Endothelial cell of umbilical vein (primary cell): ENCODE results near the gene RNF144B. TPM values are rescaled to one million over a fixed set of nuclear protein-coding genes. Genes with fewer than 3 reads are reported as not detected.

Experiments
- BruUV-seq: library from RNA; stranded (reverse); fragments of 400-500 nt; replicated peaks from 2 replicates; lab custom pipeline; 2021; lab: Mats Ljungman, UMichigan
- CTCF ChIA-PET: fragments of 300-600, 350-600 bp; sonication (Branson Sonifier 250); formaldehyde crosslinking; loops from one replicate; lab custom pipeline; 2021; ENCODE audit warnings: antibody characterized with exemption, inconsistent platforms; lab: Charles Lee
- POLR2A ChIA-PET: fragments of 300-600, 350-600 bp; sonication (Branson Sonifier 250); formaldehyde crosslinking; loops from one replicate; lab custom pipeline; 2021; ENCODE audit warnings: antibody characterized with exemption, inconsistent platforms; lab: Charles Lee
- DNase-seq: peaks from one replicate; pipeline ENCODE4 v3.0.0-alpha.2; 2011; ENCODE audit warnings: low read depth, low spot score
- FAIRE-seq: peaks from 2 replicates; lab custom pipeline; 2011; peaks lifted over from hg19 to GRCh38; lab: Jason Lieb, UNC
- H2AFZ ChIP-seq: 2 replicates; pipeline ENCODE4 v1.6.0; 2012; ENCODE audit warnings: low read depth, low read length, control low read depth, inconsistent platforms
- H3K27ac ChIP-seq: 2 replicates; pipeline ENCODE4 v1.5.1; 2011; ENCODE audit warnings: low read depth, mild to moderate bottlenecking, control low read depth, low read length, moderate library complexity; ENCODE audit not compliant: insufficient read depth
- H3K27me3 ChIP-seq, 2 experiments: 2 replicates each; pipeline versions ENCODE4 v1.6.0 to v1.6.1; 2011; ENCODE audit warnings: low read length in 2 of 2, mixed read lengths in 1 of 2; ENCODE audit not compliant: control insufficient read depth in 2 of 2, insufficient read depth in 2 of 2
- H3K36me3 ChIP-seq, 2 experiments: 2 replicates in 1 of 2; 3 replicates in 1 of 2; pipeline ENCODE4 v1.5.1; 2011; ENCODE audit warnings: low read length in 2 of 2, mild to moderate bottlenecking in 1 of 2, moderate library complexity in 1 of 2; ENCODE audit not compliant: control insufficient read depth in 2 of 2, insufficient read depth in 2 of 2; ENCODE audit errors: extremely low read depth in 1 of 2
- H3K4me1 ChIP-seq: 3 replicates; pipeline ENCODE4 v1.5.1; 2011; ENCODE audit warnings: mild to moderate bottlenecking, low read length; ENCODE audit not compliant: control insufficient read depth, insufficient read depth; ENCODE audit errors: extremely low read depth
- H3K4me2 ChIP-seq: 2 replicates; pipeline ENCODE4 v1.6.1; 2011; ENCODE audit warnings: low read length, control low read depth, mixed read lengths; ENCODE audit not compliant: insufficient read depth
- H3K4me3 ChIP-seq, 3 experiments: fragments of 200-600 bp in 1 of 3; sonication (generic), shearing (Covaris generic) in 1 of 3; replicated peaks in 1 of 3; 2 replicates each; pipeline ENCODE4 v1.5.1; 2011 to 2016; ENCODE audit warnings: control low read depth in 3 of 3, low read length in 3 of 3, mild to moderate bottlenecking in 2 of 3, inconsistent platforms in 1 of 3, low read depth in 1 of 3, moderate library complexity in 1 of 3; ENCODE audit not compliant: insufficient read depth in 1 of 3
- H3K79me2 ChIP-seq: 2 replicates; pipeline ENCODE4 v1.6.0; 2012; ENCODE audit warnings: low read length, inconsistent platforms; ENCODE audit not compliant: control insufficient read depth, insufficient read depth
- H3K9ac ChIP-seq: replicated peaks from 2 replicates; pipeline ENCODE3; 2011; ENCODE audit warnings: low read length, control low read depth; ENCODE audit not compliant: insufficient read depth; ENCODE audit errors: extremely low read depth
- H3K9me1 ChIP-seq: replicated peaks from 3 replicates; pipeline ENCODE4 v1.6.0; 2011; ENCODE audit warnings: mild to moderate bottlenecking, low read length; ENCODE audit not compliant: control insufficient read depth, insufficient read depth; ENCODE audit errors: extremely low read depth
- H3K9me3 ChIP-seq: replicated peaks from 2 replicates; pipeline ENCODE4 v1.5.1; 2012; ENCODE audit warnings: low read length, inconsistent platforms; ENCODE audit not compliant: control insufficient read depth, insufficient read depth
- H4K20me1 ChIP-seq: replicated peaks from 2 replicates; pipeline ENCODE3; 2011; ENCODE audit warnings: mild to moderate bottlenecking, low read length; ENCODE audit not compliant: control insufficient read depth, insufficient read depth; ENCODE audit errors: extremely low read depth
- CTCF ChIP-seq, 2 donors: IDR thresholded peaks; 1 replicate in 1 of 2; 2 replicates in 1 of 2; pipeline ENCODE4 v1.5.1; 2011; ENCODE audit warnings: low read length in 2 of 2, mild to moderate bottlenecking in 2 of 2, moderate library complexity in 2 of 2, control low read depth in 1 of 2, inconsistent platforms in 1 of 2, low read depth in 1 of 2; ENCODE audit not compliant: insufficient read depth in 1 of 2; ENCODE audit errors: extremely low read depth in 1 of 2
- EZH2 ChIP-seq: IDR thresholded peaks from 2 replicates; pipeline ENCODE4 v1.6.1; 2012; ENCODE audit warnings: borderline replicate concordance, low read depth, mild to moderate bottlenecking, moderate library complexity, low read length, inconsistent platforms; ENCODE audit not compliant: severe bottlenecking
- FOS ChIP-seq: IDR thresholded peaks from 2 replicates; pipeline ENCODE4 v1.6.1; 2011; ENCODE audit warnings: mild to moderate bottlenecking, low read length, moderate library complexity, borderline replicate concordance; ENCODE audit not compliant: insufficient read depth
- GATA2 ChIP-seq: IDR thresholded peaks from 2 replicates; pipeline ENCODE4 v1.7.0; 2011; ENCODE audit warnings: low read depth, mild to moderate bottlenecking, moderate library complexity, mixed read lengths, low read length; ENCODE audit not compliant: insufficient read length, insufficient read depth
- JUN ChIP-seq: IDR thresholded peaks from 2 replicates; pipeline ENCODE4 v1.6.1; 2011; ENCODE audit warnings: borderline replicate concordance, low read depth; ENCODE audit not compliant: insufficient read length, insufficient read depth
- MAX ChIP-seq: IDR thresholded peaks from 2 replicates; pipeline ENCODE4 v1.6.1; 2011; ENCODE audit not compliant: insufficient read depth, insufficient read length
- MYC ChIP-seq: IDR thresholded peaks from one replicate; pipeline ENCODE4 v1.6.1; 2011; ENCODE audit warnings: mild to moderate bottlenecking, low read depth, low read length
- POLR2A ChIP-seq: IDR thresholded peaks from 2 replicates; pipeline ENCODE4 v1.6.1; 2012; ENCODE audit warnings: low read depth, mild to moderate bottlenecking, control low read depth, low read length
- POLR2AphosphoS5 ChIP-seq: IDR thresholded peaks from 2 replicates; pipeline ENCODE4 v1.6.1; 2012; ENCODE audit warnings: low read depth, mild to moderate bottlenecking, control low read depth, low read length, moderate library complexity; ENCODE audit not compliant: insufficient read depth
- dilution Hi-C: fragments of 300-500 bp; cut with MboI; formaldehyde crosslinking; loops from one replicate; pipeline ENCODE4 v1.15.0; 2019; ENCODE audit warnings: low sequenced_read_pairs; ENCODE audit not compliant: extremely low pct_ligation_motif_present
- intact Hi-C: fragments of 100-400 bp; cut with micrococcal nuclease; formaldehyde crosslinking; loops from one replicate; pipeline ENCODE4 v1.10.0; 2022
- polyA plus RNA-seq, 4 experiments: library from polyadenylated mRNA; depleted of rRNA in 3 of 4; stranded (reverse) in 3 of 4; unstranded in 1 of 4; fragments of >200 nt; gene quantifications; 2 replicates each; pipeline versions ENCODE4 v1.2.1 to v1.2.3, GENCODE V29; 2011 to 2012; ENCODE audit warnings: missing spikeins in 1 of 4
- total RNA-seq: library from RNA; stranded (reverse); gene quantifications from 2 replicates; pipeline ENCODE4 v1.2.3, GENCODE V29; 2021

Gene RNF144B
- total and polyA plus RNA-seq, 2 donors (not counting 3 experiments of a cell fraction or from before 2014, with no cell fraction given): 18.1 to 97.3 TPM

GRCh38 chr6:18477301-18477941, 90.3 kb downstream of the RNF144B start:
- DNase-seq (peak; percentile 79), FAIRE-seq (peak; percentile 58)
- POLR2A ChIA-PET: interaction anchor here (0.6 to 0.7 kb wide), 2 partner anchors 63 to 434 kb away, joined by 3 to 7 read pairs; no protein-coding TSS in a partner anchor

More at GRCh38 chr6:18477301-18477941, 90.3 kb downstream of the RNF144B start:
- H3K27me3 ChIP-seq: no peaks in the 10 kb centered on the region
- H3K27ac ChIP-seq: peak overlapping the region; percentile 30
- peak overlapping the region; percentile 24 for H3K9ac ChIP-seq
- CTCF ChIA-PET: interaction anchor here (0.7 to 1.6 kb wide), 5 partner anchors 8 to 30 kb away, joined by 3 to 5 read pairs (median 3); no protein-coding TSS in a partner anchor
- dilution Hi-C loops (no loop called here), intact Hi-C loops (loop anchor here (2.0 kb wide), 1 partner anchor 91 kb away; the partner anchor contains the start of gene RNF144B)
- peak overlapping the region; percentile 35 for H2AFZ ChIP-seq
- H3K79me2 ChIP-seq: no peaks in the 10 kb centered on the region
- no peaks in the 10 kb centered on the region for H3K36me3 ChIP-seq
- H3K4me2 ChIP-seq: peak overlapping the region; percentile 54
- no peak overlapping the region for H3K4me3 ChIP-seq
- TF ChIP-seq EZH2 (no peak), MAX (no peak), GATA2 (no peak), MYC (no peak), POLR2A (no peak), FOS (no peak), JUN (no peak), POLR2AphosphoS5 (no peak), CTCF (IDR thresholded peaks at IDR 0.05; ENCODE audit: extremely low read depth in 1 of 2, insufficient read depth in 1 of 2, low read depth in 1 of 2, low read length in 2 of 2) (no peak)
- BruUV-seq: no TSS peak
- no peaks in the 10 kb centered on the region for H3K9me1 ChIP-seq
- no peaks in the 10 kb centered on the region for H3K9me3 ChIP-seq
- H4K20me1 ChIP-seq: no peaks in the 10 kb centered on the region
- H3K4me1 ChIP-seq: peaks cover 20% of the 10 kb centered on the region
